Measurements from ENCODE around the gene FCGBP. TPM values are rescaled to one million over a fixed set of nuclear protein-coding genes. Genes with fewer than 3 reads are reported as not detected.

The FCGBP gene
- total RNA-seq = 10 to 100 TPM in 1 of 2 donors, 1 to 10 TPM in 1; 2.1 to 11.3 TPM

GRCh38 chr19:39934584-39935363 is at the start of gene FCGBP:
TSS of gene FCGBP (minus strand) at chr19:39934634.
- Mint-ChIP-seq H3K9me3 (no peaks in the 10 kb centered on the region), H3K36me3 (ENCODE audit: low read depth) (no peaks in the 10 kb centered on the region), H3K27ac (peak within 1 kb of the TSS; percentile 37), H3K4me3 (peak within 1 kb of the TSS; percentile 45), H3K4me1 (peaks cover 36% of the 10 kb centered on the region), H3K27me3 (no peaks in the 10 kb centered on the region)
- ATAC-seq (replicated peaks) = no peak

GRCh38 chr19:39983695-39984300 is 49.4 kb upstream of the FCGBP start:
- Mint-ChIP-seq H3K9me3 (no peaks in the 10 kb centered on the region), H3K27me3 (no peaks in the 10 kb centered on the region), H3K27ac (no peak overlapping the region), H3K4me1 (no peaks in the 10 kb centered on the region), H3K4me3 (no peak overlapping the region), H3K36me3 (ENCODE audit: low read depth) (peaks cover 64% of the 10 kb centered on the region)
- no peak for ATAC-seq (replicated peaks)

GRCh38 chr19:39982883-39983282 is 48.4 kb upstream of the FCGBP start:
- no peak for ATAC-seq (replicated peaks)

GRCh38 chr19:39974377-39975155 is 40.1 kb upstream of the FCGBP start:
- no peak overlapping the region for H3K4me3 Mint-ChIP-seq
- H3K27ac Mint-ChIP-seq = no peak overlapping the region
- H3K9me3 Mint-ChIP-seq = no peaks in the 10 kb centered on the region
- H3K36me3 Mint-ChIP-seq (ENCODE audit: low read depth) = peaks cover 98% of the 10 kb centered on the region
- H3K4me1 Mint-ChIP-seq = peaks cover 14% of the 10 kb centered on the region
- ATAC-seq (replicated peaks) = no peak
- no peaks in the 10 kb centered on the region for H3K27me3 Mint-ChIP-seq

More at GRCh38 chr19:39982883-39983282, 48.4 kb upstream of the FCGBP start:
- Mint-ChIP-seq H3K4me1 (no peaks in the 10 kb centered on the region), H3K36me3 (ENCODE audit: low read depth) (peaks cover 73% of the 10 kb centered on the region), H3K27ac (no peak overlapping the region), H3K4me3 (no peak overlapping the region), H3K27me3 (no peaks in the 10 kb centered on the region), H3K9me3 (no peaks in the 10 kb centered on the region)

GRCh38 chr19:39971380-39972035 is 37.1 kb upstream of the FCGBP start:
- Mint-ChIP-seq H3K9me3 (no peaks in the 10 kb centered on the region), H3K36me3 (ENCODE audit: low read depth) (peaks cover 75% of the 10 kb centered on the region), H3K27me3 (no peaks in the 10 kb centered on the region), H3K27ac (peak overlapping the region; percentile 99), H3K4me1 (peaks cover 27% of the 10 kb centered on the region), H3K4me3 (peak overlapping the region; percentile 97)
- no peak for ATAC-seq (replicated peaks)

- Mint-ChIP-seq H3K9me3 (no peaks in the 10 kb centered on the region), H3K27ac (peak within 1 kb of the TSS; percentile 99), H3K36me3 (ENCODE audit: low read depth) (peaks cover 70% of the 10 kb centered on the region), H3K4me1 (peaks cover 27% of the 10 kb centered on the region), H3K27me3 (no peaks in the 10 kb centered on the region), H3K4me3 (peak within 1 kb of the TSS; percentile 97)
- ATAC-seq (replicated peaks) = peak; percentile 97
These were observed 36.4 kb upstream of the FCGBP start, which contains the start of gene PSMC4 for GRCh38 chr19:39970675-39971379. TSS of gene PSMC4 (plus strand) at chr19:39971165. CDS start at chr19:39971203, 38 bp downstream.

GRCh38 chr19:39970425-39970674 is 35.9 kb upstream of the FCGBP start:
- no peaks in the 10 kb centered on the region for H3K27me3 Mint-ChIP-seq
- no peaks in the 10 kb centered on the region for H3K9me3 Mint-ChIP-seq
- H3K4me3 Mint-ChIP-seq = peak overlapping the region; percentile 97
- H3K4me1 Mint-ChIP-seq = peaks cover 27% of the 10 kb centered on the region
- peak; percentile 38 for ATAC-seq (replicated peaks)
- peak overlapping the region; percentile 99 for H3K27ac Mint-ChIP-seq
- peaks cover 65% of the 10 kb centered on the region for H3K36me3 Mint-ChIP-seq (ENCODE audit: low read depth)

- ATAC-seq (replicated peaks) = no peak
- H3K27me3 Mint-ChIP-seq = no peaks in the 10 kb centered on the region
- peaks cover 27% of the 10 kb centered on the region for H3K4me1 Mint-ChIP-seq
- no peaks in the 10 kb centered on the region for H3K9me3 Mint-ChIP-seq
- H3K36me3 Mint-ChIP-seq (ENCODE audit: low read depth) = peaks cover 60% of the 10 kb centered on the region
- peak overlapping the region; percentile 99 for H3K27ac Mint-ChIP-seq
- H3K4me3 Mint-ChIP-seq = peak overlapping the region; percentile 97
These were observed 35.4 kb upstream of the FCGBP start for GRCh38 chr19:39969681-39970424.

GRCh38 chr19:39969266-39969665 is 34.8 kb upstream of the FCGBP start:
- no peaks in the 10 kb centered on the region for H3K27me3 Mint-ChIP-seq
- no peak for ATAC-seq (replicated peaks)
- peaks cover 54% of the 10 kb centered on the region for H3K36me3 Mint-ChIP-seq (ENCODE audit: low read depth)
- H3K4me3 Mint-ChIP-seq = peak overlapping the region; percentile 97
- peaks cover 27% of the 10 kb centered on the region for H3K4me1 Mint-ChIP-seq
- H3K27ac Mint-ChIP-seq = peak overlapping the region; percentile 99
- H3K9me3 Mint-ChIP-seq = no peaks in the 10 kb centered on the region

- peak overlapping the region; percentile 99 for H3K27ac Mint-ChIP-seq
- peaks cover 50% of the 10 kb centered on the region for H3K36me3 Mint-ChIP-seq (ENCODE audit: low read depth)
- peak overlapping the region; percentile 97 for H3K4me3 Mint-ChIP-seq
- peaks cover 25% of the 10 kb centered on the region for H3K4me1 Mint-ChIP-seq
- no peaks in the 10 kb centered on the region for H3K9me3 Mint-ChIP-seq
- H3K27me3 Mint-ChIP-seq = no peaks in the 10 kb centered on the region
- ATAC-seq (replicated peaks) = no peak
These were observed 34.4 kb upstream of the FCGBP start for GRCh38 chr19:39968789-39969188.

- Mint-ChIP-seq H3K9me3 (no peaks in the 10 kb centered on the region), H3K36me3 (ENCODE audit: low read depth) (peaks cover 37% of the 10 kb centered on the region), H3K27ac (peak overlapping the region; percentile 46), H3K4me3 (no peak overlapping the region), H3K27me3 (no peaks in the 10 kb centered on the region), H3K4me1 (peaks cover 21% of the 10 kb centered on the region)
- no peak for ATAC-seq (replicated peaks)
These were observed 33.1 kb upstream of the FCGBP start for GRCh38 chr19:39967561-39967960.

- no peaks in the 10 kb centered on the region for H3K27me3 Mint-ChIP-seq
- no peaks in the 10 kb centered on the region for H3K9me3 Mint-ChIP-seq
- H3K27ac Mint-ChIP-seq = no peak overlapping the region
- H3K4me1 Mint-ChIP-seq = peaks cover 18% of the 10 kb centered on the region
- no peak overlapping the region for H3K4me3 Mint-ChIP-seq
- no peak for ATAC-seq (replicated peaks)
- H3K36me3 Mint-ChIP-seq (ENCODE audit: low read depth) = peaks cover 28% of the 10 kb centered on the region
These were observed 32.2 kb upstream of the FCGBP start for GRCh38 chr19:39966617-39967016.

- Mint-ChIP-seq H3K9me3 (no peaks in the 10 kb centered on the region), H3K36me3 (ENCODE audit: low read depth) (peaks cover under 1% of the 10 kb centered on the region), H3K4me1 (peaks cover 12% of the 10 kb centered on the region), H3K4me3 (no peak overlapping the region), H3K27ac (no peak overlapping the region), H3K27me3 (no peaks in the 10 kb centered on the region)
- no peak for ATAC-seq (replicated peaks)
These were observed 29.5 kb upstream of the FCGBP start for GRCh38 chr19:39963898-39964297.
